ENCODE measurements around the gene POMT2. TPM values are rescaled to one million over a fixed set of nuclear protein-coding genes. Genes with fewer than 3 reads are reported as not detected.

POMT2 gene
- total and polyA plus RNA-seq, 12 donors: 14.0 to 52.3 (median 41.7) TPM

DNA sequence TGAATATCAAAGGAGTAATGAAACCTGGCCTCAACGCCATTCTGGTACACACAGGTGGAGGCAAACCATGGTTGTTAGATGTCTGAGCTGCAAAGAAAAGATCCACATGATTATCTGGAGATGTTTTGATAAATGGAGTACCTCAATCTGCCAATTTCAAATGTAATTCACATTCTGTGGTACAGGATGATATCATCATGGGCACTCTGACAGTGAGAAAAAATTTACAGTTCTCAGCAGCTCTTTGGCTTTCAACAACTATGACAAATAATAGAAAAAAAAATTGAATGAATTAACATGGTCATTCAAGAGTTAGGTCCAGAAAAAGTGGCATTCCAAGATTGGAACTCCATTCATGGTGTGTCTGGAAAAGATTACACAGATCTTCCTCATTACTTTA lies 38.9 kb upstream of the POMT2 start:
- TF ChIP-seq POLR2A (IDR thresholded peaks at IDR 0.05): no peak
- TF ChIP-seq, protein P1, sequence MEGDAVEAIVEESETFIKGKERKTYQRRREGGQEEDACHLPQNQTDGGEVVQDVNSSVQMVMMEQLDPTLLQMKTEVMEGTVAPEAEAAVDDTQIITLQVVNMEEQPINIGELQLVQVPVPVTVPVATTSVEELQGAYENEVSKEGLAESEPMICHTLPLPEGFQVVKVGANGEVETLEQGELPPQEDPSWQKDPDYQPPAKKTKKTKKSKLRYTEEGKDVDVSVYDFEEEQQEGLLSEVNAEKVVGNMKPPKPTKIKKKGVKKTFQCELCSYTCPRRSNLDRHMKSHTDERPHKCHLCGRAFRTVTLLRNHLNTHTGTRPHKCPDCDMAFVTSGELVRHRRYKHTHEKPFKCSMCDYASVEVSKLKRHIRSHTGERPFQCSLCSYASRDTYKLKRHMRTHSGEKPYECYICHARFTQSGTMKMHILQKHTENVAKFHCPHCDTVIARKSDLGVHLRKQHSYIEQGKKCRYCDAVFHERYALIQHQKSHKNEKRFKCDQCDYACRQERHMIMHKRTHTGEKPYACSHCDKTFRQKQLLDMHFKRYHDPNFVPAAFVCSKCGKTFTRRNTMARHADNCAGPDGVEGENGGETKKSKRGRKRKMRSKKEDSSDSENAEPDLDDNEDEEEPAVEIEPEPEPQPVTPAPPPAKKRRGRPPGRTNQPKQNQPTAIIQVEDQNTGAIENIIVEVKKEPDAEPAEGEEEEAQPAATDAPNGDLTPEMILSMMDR (IDR thresholded peaks at IDR 0.05): no peak
- 94 to 97% (median 96%) methylated on average over 1 of the region's 1 CpG for WGBS, 4 donors
- Histone ChIP-seq H3K36me3 (replicated peaks in 1 of 2) (no peaks in the 10 kb centered on the region), H3K27me3 (no peaks in the 10 kb centered on the region), H3K4me3 (no peak overlapping the region), H3K9me3 (replicated peaks in 1 of 3) (no peaks in the 10 kb centered on the region), H3K4me1 (replicated peaks in 1 of 2) (no peaks in the 10 kb centered on the region), H3K27ac (no peak overlapping the region)
- no peak for DNase-seq
- intact Hi-C loops (cut with DNase I): no loop called here

- Histone ChIP-seq H3K27me3 (no peaks in the 10 kb centered on the region), H3K4me3 (no peak overlapping the region), H3K4me1 (replicated peaks in 1 of 2) (no peaks in the 10 kb centered on the region), H3K9me3 (replicated peaks in 1 of 3) (no peaks in the 10 kb centered on the region), H3K27ac (no peak overlapping the region), H3K36me3 (replicated peaks in 1 of 2) (no peaks in the 10 kb centered on the region)
- intact Hi-C loops (cut with DNase I): no loop called here
- WGBS, 4 donors: 96 to 98% (median 97%) methylated on average over 4 of the region's 4 CpGs
- TF ChIP-seq POLR2A (IDR thresholded peaks at IDR 0.05): no peak
- TF ChIP-seq, protein P1 (IDR thresholded peaks at IDR 0.05): no peak
- no peak for DNase-seq
Measured at GRCh38 chr14:77356899-77357298, 36.2 kb upstream of the POMT2 start.

DNA sequence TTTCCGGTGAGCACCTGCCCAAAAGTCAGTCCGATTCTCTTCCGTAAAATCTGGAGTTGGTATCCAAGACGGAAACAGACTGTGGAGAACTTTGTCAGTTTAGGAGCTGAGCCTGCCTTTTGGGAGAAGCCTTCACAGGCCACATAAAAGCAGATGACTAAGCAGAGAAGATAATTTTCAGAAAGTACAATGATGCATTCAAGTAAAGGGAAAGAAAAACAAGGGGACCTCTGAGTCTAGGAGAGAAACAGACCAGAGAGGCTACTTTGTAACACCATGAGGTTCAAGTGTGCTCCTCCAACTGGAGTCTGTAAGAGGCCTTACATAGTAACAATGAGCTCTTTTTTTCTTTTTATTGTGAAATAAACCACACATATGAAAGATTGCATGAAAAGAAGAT lies 35.1 kb upstream of the POMT2 start:
- Histone ChIP-seq H3K36me3 (replicated peaks in 1 of 2) (no peaks in the 10 kb centered on the region), H3K4me3 (no peak overlapping the region), H3K27ac (no peak overlapping the region), H3K27me3 (no peaks in the 10 kb centered on the region), H3K4me1 (replicated peaks in 1 of 2) (no peaks in the 10 kb centered on the region), H3K9me3 (replicated peaks in 1 of 3) (no peaks in the 10 kb centered on the region)
- DNase-seq: no peak
- WGBS, 4 donors: 88 to 92% (median 90%) methylated on average over 4 of the region's 4 CpGs
- intact Hi-C loops (cut with DNase I): no loop called here
- TF ChIP-seq, protein P1 (IDR thresholded peaks at IDR 0.05): no peak
- TF ChIP-seq POLR2A (IDR thresholded peaks at IDR 0.05): no peak

- DNase-seq: no peak
- H3K27ac ChIP-seq: no peak overlapping the region
- WGBS, 4 donors: 85 to 93% (median 93%) methylated on average over 5 of the region's 5 CpGs
- no peaks in the 10 kb centered on the region for H3K36me3 ChIP-seq (replicated peaks in 1 of 2)
- no peaks in the 10 kb centered on the region for H3K9me3 ChIP-seq (replicated peaks in 1 of 3)
- TF ChIP-seq, protein P1 (IDR thresholded peaks at IDR 0.05): no peak
- no peak for TF ChIP-seq POLR2A (IDR thresholded peaks at IDR 0.05)
- H3K4me1 ChIP-seq (replicated peaks in 1 of 2): no peaks in the 10 kb centered on the region
- no peak overlapping the region for H3K4me3 ChIP-seq
- H3K27me3 ChIP-seq: no peaks in the 10 kb centered on the region
- intact Hi-C loops (cut with DNase I): no loop called here
Measured at GRCh38 chr14:77353469-77354141, 32.9 kb upstream of the POMT2 start.
